Dermis blood vessel endothelial cell (primary cell): Measurements from ENCODE around the gene AGPAT3. TPM values are rescaled to one million over a fixed set of nuclear protein-coding genes. Genes with fewer than 3 reads are reported as not detected.

Experiments
- DNase-seq: peaks from one replicate; pipeline ENCODE4 v3.0.0; 2010
- total RNA-seq: library from RNA; depleted of rRNA; stranded (reverse); fragments of >200 nt; gene quantifications from 2 replicates; pipeline ENCODE4 v1.2.3, GENCODE V29; 2014

The AGPAT3 gene
- total RNA-seq, 1 donor from 2014 or later: 56.8 TPM

DNA sequence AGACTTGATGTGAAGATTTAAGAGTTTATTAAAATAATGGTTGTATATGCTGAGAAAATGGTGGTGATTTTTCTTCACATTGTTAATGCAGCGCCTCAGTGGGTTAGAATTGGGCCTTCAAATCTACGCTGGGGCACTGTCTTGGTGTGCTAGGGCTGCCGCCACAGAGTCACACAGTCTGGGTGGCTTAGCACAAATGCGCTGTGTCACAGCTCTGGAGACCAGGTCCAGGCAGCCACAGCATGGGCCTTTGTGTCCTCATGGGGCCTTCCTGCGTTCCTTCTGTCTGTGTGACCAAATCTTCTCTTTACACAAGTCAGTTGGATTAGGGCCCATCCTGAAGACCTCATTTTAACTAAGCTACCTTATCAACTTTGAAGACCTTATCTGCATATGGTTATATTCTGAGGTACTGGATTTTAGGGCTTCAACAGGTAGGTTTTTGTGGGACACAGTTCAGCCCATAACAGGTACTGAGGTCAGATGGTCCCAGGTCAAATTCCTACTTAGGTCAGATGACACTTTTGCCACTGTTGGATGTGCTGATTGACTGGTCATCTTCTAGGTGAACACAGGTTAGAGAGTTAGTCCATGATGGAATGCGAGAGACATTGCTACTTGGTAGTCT, 164.6 kb downstream of the AGPAT3 start:
- no peak for DNase-seq

GRCh38 chr21:44035244-44035643, 170.2 kb downstream of the AGPAT3 start:
- no peak for DNase-seq

Other genes with a start within 250 kb of the AGPAT3 start
- 0.65 and 0.68 TPM in 2 replicates for gene HSF2BP, start 205.7 kb upstream of the AGPAT3 start, total RNA-seq
- 36.1 and 40.6 TPM in 2 replicates for gene RRP1B, start 205.7 kb upstream of the AGPAT3 start, total RNA-seq
- 47.0 and 87.4 TPM in 2 replicates for gene PDXK, start 146.1 kb upstream of the AGPAT3 start, total RNA-seq
- gene CSTB, start 88.9 kb upstream of the AGPAT3 start, total RNA-seq: 6.3 and 8.5 TPM in 2 replicates
- gene RRP1, start 75.6 kb upstream of the AGPAT3 start, total RNA-seq: 18.4 and 22.7 TPM in 2 replicates
- gene TRAPPC10, start 147.1 kb downstream of the AGPAT3 start, total RNA-seq: 25.5 and 27.0 TPM in 2 replicates
- 8.2 and 39.1 TPM in 2 replicates for gene PWP2, start 242.2 kb downstream of the AGPAT3 start, total RNA-seq